HL-60 (cell line): Measurements from ENCODE around the gene KCNH4.
A peak's percentile ranks its signal among the peaks of the same experiment; 100 is the strongest.
"Not testable (repeated sequence)": the region's sequence is repeated elsewhere in the genome, so short reads cannot be mapped to it uniquely, and the experiment has no call there.

Experiments
- DNase-seq, 2 experiments: peaks; one replicate each; pipeline ENCODE4 v3.0.0-alpha.2; 2010 to 2020; ENCODE audit warnings: low read depth in 1 of 2, low spot score in 1 of 2
- H3K27ac ChIP-seq: fragments of 250-450 bp; sonication (Bioruptor Pico); replicated peaks from 2 replicates; pipeline ENCODE4 v1.5.1; 2020; ENCODE audit warnings: mild to moderate bottlenecking, moderate library complexity
- H3K27me3 ChIP-seq: fragments of 250-450 bp; sonication (Bioruptor Pico); 2 replicates; pipeline ENCODE4 v1.5.1; 2021; ENCODE audit warnings: mild to moderate bottlenecking, moderate library complexity; ENCODE audit not compliant: insufficient read depth, poor library complexity, severe bottlenecking
- H3K4me3 ChIP-seq: replicated peaks from 2 replicates; pipeline ENCODE4 v1.5.1; 2011; ENCODE audit warnings: mild to moderate bottlenecking, control low read depth, low read length; ENCODE audit not compliant: insufficient read depth
- CTCF ChIP-seq: IDR thresholded peaks from one replicate; pipeline ENCODE4 v1.5.1; 2011; ENCODE audit warnings: low read length, control low read depth, inconsistent platforms; ENCODE audit not compliant: insufficient read depth
- GABPA ChIP-seq: IDR thresholded peaks from 2 replicates; pipeline ENCODE4 v1.6.1; 2012; ENCODE audit warnings: low read depth
- POLR2AphosphoS5 ChIP-seq: IDR thresholded peaks from 2 replicates; pipeline ENCODE4 v1.6.1; 2012; ENCODE audit warnings: low read depth
- REST ChIP-seq: IDR thresholded peaks from 2 replicates; pipeline ENCODE4 v1.6.1; 2012; ENCODE audit warnings: low read depth; ENCODE audit not compliant: insufficient replicate concordance
- SPI1 ChIP-seq: IDR thresholded peaks from 2 replicates; pipeline ENCODE4 v1.6.1; 2012; ENCODE audit warnings: low read depth, mild to moderate bottlenecking, borderline replicate concordance

The KCNH4 gene

GRCh38 chr17:42212382-42212781 is 31.4 kb upstream of the KCNH4 start:
- no peak overlapping the region for H3K4me3 ChIP-seq
- no peak for DNase-seq
- H3K27ac ChIP-seq: no peak overlapping the region
- no peaks in the 10 kb centered on the region for H3K27me3 ChIP-seq
- TF ChIP-seq CTCF (no peak), GABPA (no peak), POLR2AphosphoS5 (no peak), REST (no peak), SPI1 (no peak)

- H3K4me3 ChIP-seq, H3K27me3 ChIP-seq, DNase-seq, H3K27ac ChIP-seq: not testable (repeated sequence)
Observed at GRCh38 chr17:42211921-42212341, 31.0 kb upstream of the KCNH4 start.

- no peak overlapping the region for H3K27ac ChIP-seq
- H3K4me3 ChIP-seq: no peak overlapping the region
- TF ChIP-seq SPI1: no peak
- TF ChIP-seq CTCF: no peak
- no peak for TF ChIP-seq GABPA
- TF ChIP-seq POLR2AphosphoS5: no peak
- TF ChIP-seq REST: no peak
- no peaks in the 10 kb centered on the region for H3K27me3 ChIP-seq
- DNase-seq: no peak
Observed at GRCh38 chr17:42210046-42210445, 29.1 kb upstream of the KCNH4 start.

GRCh38 chr17:42206153-42206612 is 25.2 kb upstream of the KCNH4 start:
- peak overlapping the region; percentile 39 for H3K27ac ChIP-seq
- peak in 1 of 2 experiments; percentile 32 for DNase-seq
- not testable (repeated sequence) for H3K27me3 ChIP-seq, H3K4me3 ChIP-seq

- no peak for DNase-seq
- Histone ChIP-seq H3K27ac (no peak overlapping the region), H3K4me3 (no peak overlapping the region), H3K27me3 (no peaks in the 10 kb centered on the region)
- no peak for TF ChIP-seq REST
- no peak for TF ChIP-seq POLR2AphosphoS5
- TF ChIP-seq CTCF: no peak
- no peak for TF ChIP-seq GABPA
- no peak for TF ChIP-seq SPI1
Observed at GRCh38 chr17:42203354-42203753, 22.4 kb upstream of the KCNH4 start.
